Memory B cell (primary cell): ENCODE results near the gene PRMT7.

ENCODE experiments used
- ATAC-seq: fragments of 150-1000 bp; cut with Tn5 transposase; 2 replicates; pipeline ENCODE4 v1.10.0; 2021; ENCODE audit warnings: low read depth, mild to moderate bottlenecking, moderate library complexity
- DNase-seq, 2 donors: peaks; one replicate each; pipeline ENCODE4 v3.0.0; 2022; ENCODE audit warnings: low spot score in 2 of 2
- H3K27ac Mint-ChIP-seq: one replicate; pipeline ENCODE4 v1.8.0; 2022; ENCODE audit warnings: mild to moderate bottlenecking, moderate library complexity, mixed read lengths
- H3K27me3 Mint-ChIP-seq: one replicate; pipeline ENCODE4 v1.8.0; 2022; ENCODE audit warnings: mixed read lengths
- H3K36me3 Mint-ChIP-seq: one replicate; pipeline ENCODE4 v1.8.0; 2022; ENCODE audit warnings: mild to moderate bottlenecking, mixed read lengths
- H3K4me1 Mint-ChIP-seq: one replicate; pipeline ENCODE4 v1.8.0; 2022; ENCODE audit warnings: mixed read lengths
- H3K4me3 Mint-ChIP-seq: one replicate; pipeline ENCODE4 v1.8.0; 2022; ENCODE audit warnings: mild to moderate bottlenecking, moderate library complexity, mixed read lengths
- H3K9me3 Mint-ChIP-seq: one replicate; pipeline ENCODE4 v1.8.0; 2022; ENCODE audit warnings: mixed read lengths

PRMT7 gene

GRCh38 chr16:68310437-68310773 is 414 bp upstream of the PRMT7 start:
- no peaks in the 10 kb centered on the region for H3K27me3 Mint-ChIP-seq
- peaks cover 11% of the 10 kb centered on the region for H3K36me3 Mint-ChIP-seq
- peak overlapping the region; percentile 98 for H3K4me3 Mint-ChIP-seq
- peaks cover 26% of the 10 kb centered on the region for H3K4me1 Mint-ChIP-seq
- peak overlapping the region; percentile 89 for H3K27ac Mint-ChIP-seq
- DNase-seq (no peak), ATAC-seq (no peak)
- no peaks in the 10 kb centered on the region for H3K9me3 Mint-ChIP-seq

GRCh38 chr16:68313116-68313515 is 2.3 kb downstream of the PRMT7 start:
- H3K36me3 Mint-ChIP-seq = peaks cover 17% of the 10 kb centered on the region
- peaks cover 28% of the 10 kb centered on the region for H3K4me1 Mint-ChIP-seq
- no peak overlapping the region for H3K4me3 Mint-ChIP-seq
- DNase-seq (no peak), ATAC-seq (no peak)
- H3K27ac Mint-ChIP-seq = no peak overlapping the region
- H3K27me3 Mint-ChIP-seq = no peaks in the 10 kb centered on the region
- no peaks in the 10 kb centered on the region for H3K9me3 Mint-ChIP-seq

GRCh38 chr16:68319185-68319908 is 8.5 kb downstream of the PRMT7 start:
- Mint-ChIP-seq H3K27ac (no peak overlapping the region), H3K27me3 (no peaks in the 10 kb centered on the region), H3K4me3 (no peak overlapping the region), H3K9me3 (no peaks in the 10 kb centered on the region), H3K4me1 (peaks cover 18% of the 10 kb centered on the region), H3K36me3 (peaks cover 24% of the 10 kb centered on the region)
- DNase-seq (no peak), ATAC-seq (no peak)

- Mint-ChIP-seq H3K36me3 (peaks cover 9% of the 10 kb centered on the region), H3K27ac (no peak overlapping the region), H3K4me1 (peaks cover 8% of the 10 kb centered on the region), H3K27me3 (no peaks in the 10 kb centered on the region), H3K4me3 (no peak overlapping the region), H3K9me3 (no peaks in the 10 kb centered on the region)
- ATAC-seq = no peak
- DNase-seq = no peak
Measured at GRCh38 chr16:68324336-68324735, 13.5 kb downstream of the PRMT7 start.

- Mint-ChIP-seq H3K4me1 (peaks cover 6% of the 10 kb centered on the region), H3K4me3 (no peak overlapping the region), H3K27me3 (no peaks in the 10 kb centered on the region), H3K27ac (no peak overlapping the region), H3K9me3 (no peaks in the 10 kb centered on the region), H3K36me3 (peaks cover 7% of the 10 kb centered on the region)
- DNase-seq (no peak), ATAC-seq (no peak)
Measured at GRCh38 chr16:68324780-68325357, 14.1 kb downstream of the PRMT7 start.

GRCh38 chr16:68328151-68328859 is 17.5 kb downstream of the PRMT7 start:
- peak; percentile 98 for ATAC-seq
- Mint-ChIP-seq H3K27me3 (no peaks in the 10 kb centered on the region), H3K4me3 (no peak overlapping the region), H3K4me1 (peaks cover 12% of the 10 kb centered on the region), H3K9me3 (no peaks in the 10 kb centered on the region), H3K36me3 (peaks cover 9% of the 10 kb centered on the region), H3K27ac (no peak overlapping the region)
- peak; percentile 75 to 76 for DNase-seq

- ATAC-seq (no peak), DNase-seq (no peak)
- Mint-ChIP-seq H3K9me3 (no peaks in the 10 kb centered on the region), H3K36me3 (peaks cover 7% of the 10 kb centered on the region), H3K4me3 (no peak overlapping the region), H3K27ac (no peak overlapping the region), H3K27me3 (no peaks in the 10 kb centered on the region), H3K4me1 (peaks cover 12% of the 10 kb centered on the region)
Measured at GRCh38 chr16:68328860-68329390, 18.1 kb downstream of the PRMT7 start.

GRCh38 chr16:68331879-68332410 is 21.1 kb downstream of the PRMT7 start:
- Mint-ChIP-seq H3K27ac (peak overlapping the region; percentile 0), H3K4me1 (peaks cover 12% of the 10 kb centered on the region), H3K27me3 (no peaks in the 10 kb centered on the region), H3K36me3 (peaks cover 15% of the 10 kb centered on the region), H3K4me3 (no peak overlapping the region), H3K9me3 (no peaks in the 10 kb centered on the region)
- no peak for ATAC-seq
- no peak for DNase-seq

GRCh38 chr16:68332411-68333121 is 21.7 kb downstream of the PRMT7 start:
- H3K4me1 Mint-ChIP-seq = peaks cover 12% of the 10 kb centered on the region
- DNase-seq = no peak
- no peaks in the 10 kb centered on the region for H3K27me3 Mint-ChIP-seq
- ATAC-seq = no peak
- peak overlapping the region; percentile 0 for H3K27ac Mint-ChIP-seq
- no peaks in the 10 kb centered on the region for H3K9me3 Mint-ChIP-seq
- no peak overlapping the region for H3K4me3 Mint-ChIP-seq
- peaks cover 21% of the 10 kb centered on the region for H3K36me3 Mint-ChIP-seq

- DNase-seq (no peak), ATAC-seq (no peak)
- H3K27me3 Mint-ChIP-seq = no peaks in the 10 kb centered on the region
- peaks cover 41% of the 10 kb centered on the region for H3K36me3 Mint-ChIP-seq
- H3K27ac Mint-ChIP-seq = no peak overlapping the region
- H3K9me3 Mint-ChIP-seq = no peaks in the 10 kb centered on the region
- H3K4me1 Mint-ChIP-seq = peaks cover 11% of the 10 kb centered on the region
- no peak overlapping the region for H3K4me3 Mint-ChIP-seq
Measured at GRCh38 chr16:68335175-68335574, 24.4 kb downstream of the PRMT7 start.

GRCh38 chr16:68338326-68339119 is 27.7 kb downstream of the PRMT7 start:
- H3K4me1 Mint-ChIP-seq = peaks cover 3% of the 10 kb centered on the region
- H3K9me3 Mint-ChIP-seq = no peaks in the 10 kb centered on the region
- H3K27me3 Mint-ChIP-seq = no peaks in the 10 kb centered on the region

GRCh38 chr16:68339214-68339613 is 28.4 kb downstream of the PRMT7 start:
- no peak overlapping the region for H3K4me3 Mint-ChIP-seq
- no peak for ATAC-seq
- peaks cover 3% of the 10 kb centered on the region for H3K4me1 Mint-ChIP-seq
- no peaks in the 10 kb centered on the region for H3K9me3 Mint-ChIP-seq
- no peak for DNase-seq
- peaks cover 44% of the 10 kb centered on the region for H3K36me3 Mint-ChIP-seq
- H3K27ac Mint-ChIP-seq = no peak overlapping the region
- no peaks in the 10 kb centered on the region for H3K27me3 Mint-ChIP-seq

More at GRCh38 chr16:68338326-68339119, 27.7 kb downstream of the PRMT7 start:
- Mint-ChIP-seq H3K4me3 (no peak overlapping the region), H3K27ac (no peak overlapping the region), H3K36me3 (peaks cover 46% of the 10 kb centered on the region)
- no peak for ATAC-seq
- DNase-seq = no peak

GRCh38 chr16:68342620-68343019 is 31.8 kb downstream of the PRMT7 start:
- H3K36me3 Mint-ChIP-seq = peaks cover 44% of the 10 kb centered on the region
- H3K4me1 Mint-ChIP-seq = peaks cover 3% of the 10 kb centered on the region
- no peak for ATAC-seq
- no peak overlapping the region for H3K27ac Mint-ChIP-seq
- H3K9me3 Mint-ChIP-seq = no peaks in the 10 kb centered on the region
- H3K4me3 Mint-ChIP-seq = no peak overlapping the region
- H3K27me3 Mint-ChIP-seq = no peaks in the 10 kb centered on the region
- DNase-seq = no peak
